Measurements from ENCODE around the gene TRMT2A.

DNA sequence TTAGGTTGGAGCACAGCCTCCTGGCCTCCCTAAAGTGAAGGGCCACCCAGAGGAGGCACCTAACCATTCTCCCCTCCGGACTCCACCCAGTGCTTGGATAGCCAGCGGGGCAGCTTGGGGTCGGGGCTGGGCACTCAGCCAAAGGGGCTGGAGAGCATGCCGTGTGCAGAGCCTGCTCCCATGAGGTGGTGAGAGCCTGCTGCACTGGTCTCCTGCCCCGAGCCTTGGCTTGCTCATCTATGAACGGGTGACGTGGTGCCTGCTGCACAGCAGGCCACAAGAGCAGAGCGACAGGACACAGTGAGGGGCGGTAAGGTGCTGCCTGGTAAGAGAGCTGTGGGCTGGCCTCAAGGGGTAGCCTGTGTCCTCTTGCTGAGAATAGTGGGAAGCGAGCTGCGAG lies 47.8 kb upstream of the TRMT2A start:
- TF ChIP-seq CTCF (conservative IDR thresholded peaks at IDR 0.05; ENCODE audit: low read length) (no peak), EZH2phosphoT487 (IDR thresholded peaks at IDR 0.05; ENCODE audit: borderline replicate concordance, low read depth, low read length) (no peak)

All from OCI-LY7 (cell line).